ENCODE results near the gene GMDS.

- TF ChIP-seq CTCF (optimal IDR thresholded peaks at IDR 0.05 in 1 of 3, IDR thresholded peaks at IDR 0.05 in 1 of 3, conservative IDR thresholded peaks at IDR 0.05 in 1 of 3; ENCODE audit: extremely low read depth in 1 of 3, insufficient read depth in 2 of 3, low read length in 3 of 3) (no peak), EZH2 (IDR thresholded peaks at IDR 0.05; ENCODE audit: low read length) (no peak)
These were observed 487.2 kb downstream of the GMDS start for GRCh38 chr6:1758076-1758679.

Data from keratinocyte (primary cell).